HPDE6-E6E7 (cell line): ENCODE measurements around the gene GATA3.

Experiments
- DNase-seq: peaks from one replicate; pipeline ENCODE4 v3.0.0; 2011; ENCODE audit warnings: missing footprints; ENCODE audit errors: extremely low spot score

The GATA3 gene

GRCh38 chr10:8064436-8064835 is 9.9 kb downstream of the GATA3 start:
- no peak for DNase-seq

DNA sequence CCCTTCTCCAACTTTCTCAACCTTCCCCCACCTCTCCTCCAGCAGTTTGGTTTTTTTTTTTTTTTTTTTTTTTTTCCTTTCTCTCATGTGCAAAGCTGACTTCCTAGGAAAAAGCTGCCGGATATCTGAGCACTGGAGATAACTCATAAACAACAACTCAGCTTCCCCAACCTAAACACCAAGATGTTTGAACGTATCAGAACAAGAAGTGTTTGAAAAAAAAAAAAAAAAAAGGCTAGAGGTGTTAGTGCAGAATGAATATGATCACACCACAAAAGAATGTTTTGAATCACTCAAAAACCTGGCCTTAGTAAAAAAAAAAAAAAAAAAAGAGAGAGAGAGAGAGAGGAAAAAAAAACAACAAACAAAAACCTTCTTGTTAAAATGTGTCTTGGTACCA is 11.2 kb downstream of the GATA3 start:
- DNase-seq: no peak

GRCh38 chr10:8066124-8066523 is 11.6 kb downstream of the GATA3 start:
- no peak for DNase-seq

DNA sequence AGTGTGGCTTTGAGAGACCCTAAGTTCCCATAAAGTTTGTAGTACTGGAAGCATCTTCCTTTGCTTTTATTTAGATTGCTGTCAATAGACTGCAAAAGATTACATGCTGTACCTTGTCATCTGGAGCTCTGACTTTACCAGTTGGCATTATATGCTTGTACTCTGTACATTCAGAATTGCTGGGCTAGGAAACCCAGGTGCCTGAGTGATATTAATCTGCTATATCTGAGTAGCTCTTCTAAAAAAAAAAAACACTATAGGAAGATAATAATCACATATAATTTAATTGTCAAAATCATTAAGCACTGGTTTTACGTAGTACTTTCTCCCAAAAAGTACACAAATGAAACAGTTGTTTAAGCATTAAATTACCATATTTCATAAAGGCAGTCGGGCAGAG is 12.3 kb downstream of the GATA3 start:
- no peak for DNase-seq

DNA sequence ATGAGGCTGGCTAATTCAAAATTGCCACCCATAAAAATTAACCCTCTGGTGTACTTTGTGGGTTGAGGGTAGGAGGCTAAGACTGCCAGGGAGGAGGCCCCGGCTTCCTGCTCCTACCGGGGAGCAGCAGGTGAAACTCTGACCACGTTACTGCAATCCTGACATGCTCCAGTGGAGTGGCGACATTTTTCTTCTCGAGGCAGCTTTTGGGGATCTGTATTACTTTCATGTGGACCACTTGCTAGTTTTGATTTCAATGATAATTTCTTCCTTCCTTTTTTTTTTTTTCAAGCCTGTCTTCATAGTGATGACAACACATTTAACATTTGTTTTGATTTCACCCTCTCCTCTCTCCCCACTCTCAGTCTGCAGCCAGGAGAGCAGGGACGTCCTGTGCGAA is 14.6 kb downstream of the GATA3 start:
- DNase-seq: no peak

DNA sequence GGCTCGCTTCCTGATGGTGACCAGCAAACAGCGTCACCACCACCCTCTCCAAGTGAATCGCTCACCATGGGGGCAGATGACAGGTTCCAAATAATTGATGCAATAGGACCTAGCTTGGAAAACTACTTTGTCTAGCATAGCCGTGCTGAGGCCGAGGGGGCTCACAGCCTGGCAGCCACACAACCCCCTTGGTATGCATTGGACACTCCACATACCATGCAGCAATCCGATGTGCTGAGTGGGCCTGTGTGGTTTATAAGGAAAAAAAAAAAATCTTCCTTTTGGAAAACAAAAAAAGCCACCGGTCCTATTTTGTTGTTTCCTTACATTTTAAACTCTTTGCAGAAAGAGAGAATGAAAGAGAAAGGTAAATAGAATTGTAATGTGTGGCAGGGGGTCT is 15.1 kb downstream of the GATA3 start:
- no peak for DNase-seq

DNA sequence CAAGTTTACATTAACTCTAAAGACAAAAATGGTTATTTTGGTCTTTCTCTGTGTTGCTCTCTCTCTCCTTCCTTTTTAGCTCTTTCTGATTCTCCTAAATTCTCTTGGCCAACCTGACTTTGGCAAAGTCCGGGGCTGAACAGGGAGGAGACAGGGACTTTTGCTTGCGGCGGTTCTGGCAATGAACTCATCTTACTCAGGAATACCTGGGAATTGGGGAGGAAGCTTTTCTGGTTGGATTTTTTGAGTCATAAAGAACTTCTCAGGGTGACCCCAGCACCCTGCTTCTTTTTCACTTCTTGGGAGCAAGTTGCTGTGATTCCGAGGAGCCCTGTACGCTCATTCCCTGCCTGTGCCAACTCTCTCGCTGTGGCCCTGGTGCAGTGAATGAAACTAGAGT is 16.0 kb downstream of the GATA3 start:
- DNase-seq: no peak

DNA sequence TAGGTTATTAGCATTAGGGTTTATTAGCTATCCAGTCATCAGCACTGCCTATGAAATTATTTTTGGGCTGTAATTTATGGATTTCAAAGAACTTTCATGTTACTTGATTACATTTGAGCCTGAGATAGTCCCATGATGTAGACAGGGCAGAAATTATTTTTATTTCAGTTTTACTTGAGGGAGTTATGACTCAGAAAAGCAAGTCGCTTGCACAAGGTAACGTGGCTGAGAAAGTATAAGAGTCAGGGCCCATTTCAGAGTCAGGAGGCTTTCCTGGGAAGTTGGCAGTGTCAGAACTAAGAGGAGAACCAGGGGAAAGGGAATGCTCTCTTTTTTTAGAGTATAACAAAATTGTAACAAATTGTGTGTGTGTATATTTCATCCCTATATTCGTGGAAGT is 16.5 kb downstream of the GATA3 start:
- no peak for DNase-seq

DNA sequence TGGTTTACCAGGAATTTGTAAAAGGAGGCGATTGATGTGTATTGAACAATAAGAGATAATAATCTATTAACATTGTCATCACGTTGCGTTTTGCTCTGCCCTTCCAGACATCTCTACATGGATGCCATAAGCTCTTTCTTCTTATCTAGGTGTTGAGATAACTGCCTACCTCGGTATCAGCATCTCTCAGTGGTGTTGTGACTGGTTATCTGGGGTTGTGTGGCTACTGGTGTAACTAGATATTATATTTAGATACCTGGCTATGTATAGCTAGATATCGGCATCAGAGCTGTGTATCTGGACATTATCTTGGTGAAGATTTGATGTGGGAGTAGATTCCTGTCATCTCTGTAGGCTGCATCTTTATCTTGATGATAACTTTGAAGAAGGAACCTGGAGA is 17.2 kb downstream of the GATA3 start:
- no peak for DNase-seq

DNA sequence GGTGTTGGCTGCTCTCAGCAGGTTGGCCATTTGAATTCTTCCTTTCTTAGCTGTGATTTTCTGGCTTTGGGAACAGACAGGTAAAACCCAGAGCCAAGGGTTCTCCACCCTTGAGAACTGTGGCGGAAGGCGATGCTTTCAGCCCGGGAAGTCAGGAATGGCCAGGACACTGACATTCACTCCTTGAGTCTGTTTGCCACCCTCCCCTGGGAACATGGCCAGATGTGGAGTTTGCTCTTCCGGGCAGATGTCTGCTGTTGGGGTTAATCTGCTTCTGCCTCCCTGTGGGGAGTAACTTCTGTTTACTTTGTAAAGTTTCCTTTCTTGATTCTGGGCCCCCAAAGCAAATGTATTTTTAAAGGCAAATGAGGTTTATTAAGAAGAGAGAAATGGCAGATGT is 17.7 kb downstream of the GATA3 start:
- DNase-seq: no peak

GRCh38 chr10:8073691-8074416 is 19.4 kb downstream of the GATA3 start:
- DNase-seq: no peak

GRCh38 chr10:8074881-8075280 is 20.4 kb downstream of the GATA3 start:
- no peak for DNase-seq

DNA sequence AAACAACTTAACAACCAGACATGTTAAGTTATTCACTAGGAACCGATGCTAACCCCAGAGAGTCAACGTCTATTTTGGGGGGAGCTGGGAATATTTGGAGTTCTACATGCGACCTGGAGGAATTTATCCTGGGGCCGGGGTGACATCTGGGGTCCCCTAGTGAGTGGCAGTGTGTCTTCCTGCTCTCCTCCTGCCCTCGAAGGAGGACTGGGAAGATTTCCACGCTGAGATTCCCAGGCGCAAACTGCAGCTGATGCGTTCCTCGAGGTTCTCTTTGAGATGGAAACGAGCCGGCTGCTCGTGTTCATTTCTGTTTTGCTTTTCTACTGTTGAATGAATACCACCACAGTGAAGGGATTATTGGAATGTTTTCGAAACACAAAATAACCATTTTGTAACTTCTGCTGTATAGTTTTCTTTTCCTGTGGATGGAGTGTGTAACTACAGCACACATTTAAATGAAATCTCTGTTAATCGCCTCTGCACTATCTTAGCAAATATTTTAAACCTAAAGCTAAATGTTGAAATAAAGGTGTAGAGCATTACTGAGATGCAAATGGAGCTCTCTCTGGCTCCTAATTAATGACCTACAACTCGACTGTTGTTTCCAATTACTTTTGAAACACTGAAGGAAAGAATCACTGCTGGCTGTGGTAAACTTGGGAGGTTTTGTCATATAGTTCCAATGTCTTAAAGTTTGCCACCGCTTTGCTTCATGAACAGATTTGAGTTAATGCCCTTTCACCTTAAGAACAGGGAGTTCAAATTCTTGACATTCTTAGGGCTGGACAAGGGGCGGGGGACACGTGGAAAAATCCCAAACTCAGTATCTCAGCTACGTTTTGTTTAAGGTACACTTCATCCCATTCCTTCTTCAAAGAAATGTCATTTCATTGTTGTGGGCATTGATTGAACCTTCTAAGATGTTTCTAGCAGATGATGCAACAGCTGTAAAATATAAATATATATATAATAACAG is 21.1 kb downstream of the GATA3 start:
- no peak for DNase-seq

GRCh38 chr10:8076933-8077332 is 22.4 kb downstream of the GATA3 start:
- DNase-seq: no peak

- no peak for DNase-seq
These were observed 23.5 kb downstream of the GATA3 start for GRCh38 chr10:8078027-8078426.

DNA sequence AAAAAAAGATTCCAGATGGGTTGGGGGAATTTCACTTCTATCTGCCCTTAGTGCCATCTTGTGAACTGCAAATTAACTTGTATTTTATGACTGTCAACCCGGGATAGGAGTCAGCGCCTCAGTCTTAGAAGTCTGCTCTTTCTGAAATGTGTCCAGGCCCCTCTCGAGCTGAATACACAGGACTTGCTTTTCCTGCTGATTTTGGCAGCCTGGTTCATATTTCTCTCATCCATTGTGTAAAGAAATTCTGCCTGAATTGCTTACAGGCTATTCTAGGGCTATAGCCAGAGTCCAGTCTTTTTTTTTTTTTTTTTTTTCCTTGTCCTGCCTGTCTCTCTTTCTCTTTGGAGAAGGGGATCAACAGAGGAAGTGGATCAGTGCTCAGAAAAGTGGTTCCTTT is 24.6 kb downstream of the GATA3 start:
- DNase-seq: no peak

- DNase-seq: no peak
These were observed 30.3 kb downstream of the GATA3 start for GRCh38 chr10:8084799-8085198.

DNA sequence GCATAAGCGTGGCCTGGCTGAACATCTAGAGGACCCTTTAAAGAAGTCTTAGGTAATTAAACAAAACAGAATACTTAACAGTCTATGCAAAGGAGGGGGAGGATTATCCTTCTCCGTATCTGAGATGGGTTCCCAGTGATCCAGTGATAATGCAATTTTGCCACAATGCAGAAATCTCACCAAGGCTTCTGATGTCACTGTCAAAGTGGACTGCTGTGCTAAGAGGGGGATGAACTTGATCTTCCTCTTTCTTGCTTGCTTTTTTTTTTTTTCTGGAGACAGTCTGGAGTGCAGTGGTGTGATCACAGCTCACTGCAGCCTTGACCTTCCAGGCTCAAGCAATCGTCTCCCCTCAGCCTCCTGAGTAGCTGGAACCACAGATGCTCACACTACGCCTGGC is 30.8 kb downstream of the GATA3 start:
- DNase-seq: no peak

- DNase-seq: no peak
These were observed 31.8 kb downstream of the GATA3 start for GRCh38 chr10:8086315-8086714.

GRCh38 chr10:8088504-8088903 is 34.0 kb downstream of the GATA3 start:
- no peak for DNase-seq

DNA sequence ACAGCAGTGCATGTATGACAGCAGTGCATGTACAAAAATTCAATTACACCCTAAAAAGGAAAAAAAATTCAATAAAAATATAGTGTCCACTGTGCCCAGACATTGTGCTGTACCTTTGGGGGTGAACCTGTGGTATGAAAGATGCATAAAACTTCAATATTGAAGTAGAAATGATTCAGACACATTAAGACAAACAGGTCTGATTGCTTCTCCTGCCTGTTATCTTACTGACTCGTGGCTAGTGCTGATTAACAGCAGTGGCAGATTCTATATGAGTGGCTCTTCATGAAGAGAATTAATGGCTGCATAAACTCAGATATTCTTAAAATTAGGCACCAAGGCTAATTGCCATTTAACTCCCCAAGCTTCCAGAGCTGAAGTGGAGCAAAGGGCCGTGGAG is 37.9 kb downstream of the GATA3 start:
- no peak for DNase-seq

DNA sequence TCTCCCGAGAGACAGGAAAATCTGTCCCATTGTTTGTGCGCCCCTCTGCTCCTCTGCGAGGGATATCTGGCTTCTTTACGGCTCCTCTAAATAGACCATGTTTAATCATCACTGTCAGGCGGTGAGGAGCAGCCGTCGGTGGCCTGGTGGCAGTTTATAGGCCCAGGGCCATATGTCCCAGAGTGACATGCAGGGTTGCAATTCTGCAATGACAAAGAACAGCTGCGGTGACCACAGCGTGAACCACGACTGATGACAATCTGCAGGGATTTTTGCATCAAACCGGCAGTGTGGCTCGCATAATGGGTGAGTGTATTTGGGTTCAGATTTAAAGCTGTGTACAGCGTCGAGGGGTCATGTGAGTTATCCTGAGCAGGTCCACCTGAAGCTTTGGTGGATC is 41.5 kb downstream of the GATA3 start:
- DNase-seq: no peak

DNA sequence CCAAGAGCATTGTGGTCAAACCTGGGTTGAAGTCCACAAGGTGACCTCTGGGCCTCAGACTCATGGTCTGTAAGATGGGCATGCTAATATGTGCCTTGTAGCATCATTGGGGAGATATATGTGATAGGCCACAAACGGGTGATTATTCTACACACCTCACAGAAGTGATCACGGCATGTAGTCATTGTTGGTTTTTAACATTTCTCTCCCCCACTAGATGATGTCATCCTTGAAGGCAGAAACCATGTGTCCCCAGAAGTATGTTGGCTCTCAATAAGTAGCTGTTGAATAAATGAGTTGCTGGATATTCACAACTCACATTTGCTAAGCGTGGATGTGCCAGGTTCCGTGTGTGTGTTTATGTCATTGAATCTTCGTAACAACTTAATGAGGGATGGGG is 42.4 kb downstream of the GATA3 start:
- no peak for DNase-seq
